ENCODE results near the gene GGA1. TPM values are rescaled to one million over a fixed set of nuclear protein-coding genes. Genes with fewer than 3 reads are reported as not detected.
A peak's percentile ranks its signal among the peaks of the same experiment; 100 is the strongest.

Gene GGA1
- total and polyA plus RNA-seq, 9 of the 15 experiments (the other 6 are each of a cell fraction or from before 2014, with no cell fraction given) = 1.5 to 69.5 (median 31.6) TPM

- TF ChIP-seq U2AF1 (optimal IDR thresholded peaks at IDR 0.05; ENCODE audit: low read depth, low read length) (no peak), SMAD1 (IDR thresholded peaks at IDR 0.05; ENCODE audit: low read depth, low read length, partially characterized antibody) (no peak), DLX4 (CRISPR knock-in tag; IDR thresholded peaks at IDR 0.05) (no peak), GATA2 (CRISPR knock-in tag; IDR thresholded peaks at IDR 0.05) (no peak), FOXA3 (CRISPR knock-in tag; conservative IDR thresholded peaks at IDR 0.05 in 1 of 2, IDR thresholded peaks at IDR 0.05 in 1 of 2) (no peak), MYC (IDR thresholded peaks at IDR 0.05; ENCODE audit: low read depth, low read length) (0 out of 2 replicates have a peak, but pooled peaks have one; percentile 15), MYC (CRISPR knock-in tag; IDR thresholded peaks at IDR 0.05; ENCODE audit: borderline replicate concordance, low read depth) (no peak), RBFOX2 (IDR thresholded peaks at IDR 0.05; ENCODE audit: low read depth, low read length) (peak; percentile 80), ZNF717 (CRISPR knock-in tag; IDR thresholded peaks at IDR 0.05) (no peak), ASH1L (IDR thresholded peaks at IDR 0.05; ENCODE audit: borderline replicate concordance, low read depth, partially characterized antibody) (no peak), TAF7 (tag; IDR thresholded peaks at IDR 0.05) (no peak), CBFA2T3 (IDR thresholded peaks at IDR 0.05) (peak; percentile 58), THAP7 (CRISPR knock-in tag; IDR thresholded peaks at IDR 0.05) (no peak), ZNF561 (CRISPR knock-in tag; conservative IDR thresholded peaks at IDR 0.05) (no peak), KLF16 (IDR thresholded peaks at IDR 0.05) (peak; percentile 30; the same call in 1 of the 2 replicates), PHF8 (IDR thresholded peaks at IDR 0.05; ENCODE audit: borderline replicate concordance, low read length) (peak; percentile 28; the same call in 1 of the 2 replicates), TBL1XR1 (IDR thresholded peaks at IDR 0.05; ENCODE audit: low read length in 2 of 2) (no peak), ZNF57 (CRISPR knock-in tag; IDR thresholded peaks at IDR 0.05) (no peak), ZNF224 (CRISPR knock-in tag; IDR thresholded peaks at IDR 0.05) (no peak), HOXB6 (CRISPR knock-in tag; IDR thresholded peaks at IDR 0.05; ENCODE audit: borderline replicate concordance) (no peak), CCAR2 (IDR thresholded peaks at IDR 0.05; ENCODE audit: low read depth, low read length) (no peak), ZNF174 (CRISPR knock-in tag; IDR thresholded peaks at IDR 0.05) (no peak)
- TF ChIP-seq, protein P1, sequence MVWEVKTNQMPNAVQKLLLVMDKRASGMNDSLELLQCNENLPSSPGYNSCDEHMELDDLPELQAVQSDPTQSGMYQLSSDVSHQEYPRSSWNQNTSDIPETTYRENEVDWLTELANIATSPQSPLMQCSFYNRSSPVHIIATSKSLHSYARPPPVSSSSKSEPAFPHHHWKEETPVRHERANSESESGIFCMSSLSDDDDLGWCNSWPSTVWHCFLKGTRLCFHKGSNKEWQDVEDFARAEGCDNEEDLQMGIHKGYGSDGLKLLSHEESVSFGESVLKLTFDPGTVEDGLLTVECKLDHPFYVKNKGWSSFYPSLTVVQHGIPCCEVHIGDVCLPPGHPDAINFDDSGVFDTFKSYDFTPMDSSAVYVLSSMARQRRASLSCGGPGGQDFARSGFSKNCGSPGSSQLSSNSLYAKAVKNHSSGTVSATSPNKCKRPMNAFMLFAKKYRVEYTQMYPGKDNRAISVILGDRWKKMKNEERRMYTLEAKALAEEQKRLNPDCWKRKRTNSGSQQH (CRISPR knock-in tag; IDR thresholded peaks at IDR 0.05) = no peak
- TF ChIP-seq, protein P2, sequence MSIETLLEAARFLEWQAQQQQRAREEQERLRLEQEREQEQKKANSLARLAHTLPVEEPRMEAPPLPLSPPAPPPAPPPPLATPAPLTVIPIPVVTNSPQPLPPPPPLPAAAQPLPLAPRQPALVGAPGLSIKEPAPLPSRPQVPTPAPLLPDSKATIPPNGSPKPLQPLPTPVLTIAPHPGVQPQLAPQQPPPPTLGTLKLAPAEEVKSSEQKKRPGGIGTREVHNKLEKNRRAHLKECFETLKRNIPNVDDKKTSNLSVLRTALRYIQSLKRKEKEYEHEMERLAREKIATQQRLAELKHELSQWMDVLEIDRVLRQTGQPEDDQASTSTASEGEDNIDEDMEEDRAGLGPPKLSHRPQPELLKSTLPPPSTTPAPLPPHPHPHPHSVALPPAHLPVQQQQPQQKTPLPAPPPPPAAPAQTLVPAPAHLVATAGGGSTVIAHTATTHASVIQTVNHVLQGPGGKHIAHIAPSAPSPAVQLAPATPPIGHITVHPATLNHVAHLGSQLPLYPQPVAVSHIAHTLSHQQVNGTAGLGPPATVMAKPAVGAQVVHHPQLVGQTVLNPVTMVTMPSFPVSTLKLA (conservative IDR thresholded peaks at IDR 0.05) = peak; percentile 17 to 69; a peak in 3 of 4 replicates
Measured at GRCh38 chr22:37676736-37677492, 68.3 kb downstream of the GGA1 start (continued).

Data from K562 (cell line).